ENCODE data around the gene PSMD8. TPM values are rescaled to one million over a fixed set of nuclear protein-coding genes. Genes with fewer than 3 reads are reported as not detected.

PSMD8 gene
- total RNA-seq, 2 donors from 2014 or later, result 232 to 298 TPM

- Histone ChIP-seq H3K36me3 (no peaks in the 10 kb centered on the region), H3K9me3 (no peaks in the 10 kb centered on the region), H3K4me3 (no peak overlapping the region), H3K4me1 (replicated peaks) (peaks cover 5% of the 10 kb centered on the region), H3K27ac (no peak overlapping the region), H3K27me3 (replicated peaks; ENCODE audit: insufficient read depth) (peaks cover 10% of the 10 kb centered on the region)
- TF ChIP-seq POLR2A (IDR thresholded peaks at IDR 0.05) (no peak), CTCF (IDR thresholded peaks at IDR 0.05) (no peak), POLR2AphosphoS5 (IDR thresholded peaks at IDR 0.05) (no peak)
- WGBS, result 81% methylated on average over 6 of the region's 6 CpGs
- intact Hi-C loops (cut with DNase I), result no loop called here
- no peak for DNase-seq (ENCODE audit: low spot score)
Measured at GRCh38 chr19:38392707-38393308, 18.4 kb downstream of the PSMD8 start.

GRCh38 chr19:38394488-38394887 lies 20.1 kb downstream of the PSMD8 start:
- peaks cover 18% of the 10 kb centered on the region for H3K27me3 ChIP-seq (replicated peaks; ENCODE audit: insufficient read depth)
- intact Hi-C loops (cut with DNase I), result no loop called here
- DNase-seq (ENCODE audit: low spot score), result no peak

GRCh38 chr19:38395381-38396114 lies 21.2 kb downstream of the PSMD8 start:
- no peak for DNase-seq (ENCODE audit: low spot score)
- TF ChIP-seq POLR2AphosphoS5 (IDR thresholded peaks at IDR 0.05) (no peak), CTCF (IDR thresholded peaks at IDR 0.05) (no peak), POLR2A (IDR thresholded peaks at IDR 0.05) (no peak)
- Histone ChIP-seq H3K27ac (no peak overlapping the region), H3K4me3 (no peak overlapping the region), H3K36me3 (no peaks in the 10 kb centered on the region), H3K4me1 (replicated peaks) (no peaks in the 10 kb centered on the region), H3K27me3 (replicated peaks; ENCODE audit: insufficient read depth) (peaks cover 18% of the 10 kb centered on the region), H3K9me3 (no peaks in the 10 kb centered on the region)
- intact Hi-C loops (cut with DNase I), result no loop called here
- 33% methylated on average over 41 of the region's 86 CpGs for WGBS

More at GRCh38 chr19:38394488-38394887, 20.1 kb downstream of the PSMD8 start:
- TF ChIP-seq POLR2AphosphoS5 (IDR thresholded peaks at IDR 0.05) (no peak), CTCF (IDR thresholded peaks at IDR 0.05) (no peak), POLR2A (IDR thresholded peaks at IDR 0.05) (no peak)
- no peaks in the 10 kb centered on the region for H3K4me1 ChIP-seq (replicated peaks)
- no peaks in the 10 kb centered on the region for H3K9me3 ChIP-seq
- no peaks in the 10 kb centered on the region for H3K36me3 ChIP-seq
- H3K27ac ChIP-seq, result no peak overlapping the region
- no peak overlapping the region for H3K4me3 ChIP-seq
- WGBS, result 30% methylated on average over 8 of the region's 30 CpGs

GRCh38 chr19:38399081-38399480 lies 24.7 kb downstream of the PSMD8 start:
- 54% methylated on average over 6 of the region's 9 CpGs for WGBS
- Histone ChIP-seq H3K4me3 (no peak overlapping the region), H3K36me3 (no peaks in the 10 kb centered on the region), H3K27me3 (replicated peaks; ENCODE audit: insufficient read depth) (peaks cover 18% of the 10 kb centered on the region), H3K4me1 (replicated peaks) (no peaks in the 10 kb centered on the region), H3K27ac (no peak overlapping the region), H3K9me3 (no peaks in the 10 kb centered on the region)
- TF ChIP-seq POLR2AphosphoS5 (IDR thresholded peaks at IDR 0.05) (no peak), POLR2A (IDR thresholded peaks at IDR 0.05) (no peak), CTCF (IDR thresholded peaks at IDR 0.05) (no peak)
- no peak for DNase-seq (ENCODE audit: low spot score)
- intact Hi-C loops (cut with DNase I), result no loop called here

- H3K4me1 ChIP-seq (replicated peaks), result no peaks in the 10 kb centered on the region
- no peaks in the 10 kb centered on the region for H3K9me3 ChIP-seq
- 75% methylated on average over 1 of the region's 1 CpG for WGBS
- no peak overlapping the region for H3K4me3 ChIP-seq
- no peaks in the 10 kb centered on the region for H3K36me3 ChIP-seq
- H3K27me3 ChIP-seq (replicated peaks; ENCODE audit: insufficient read depth), result peaks cover 18% of the 10 kb centered on the region
- no peak for TF ChIP-seq CTCF (IDR thresholded peaks at IDR 0.05)
- TF ChIP-seq POLR2A (IDR thresholded peaks at IDR 0.05), result no peak
- TF ChIP-seq POLR2AphosphoS5 (IDR thresholded peaks at IDR 0.05), result no peak
- no peak for DNase-seq (ENCODE audit: low spot score)
- no peak overlapping the region for H3K27ac ChIP-seq
- intact Hi-C loops (cut with DNase I), result no loop called here
Measured at GRCh38 chr19:38399537-38399936, 25.2 kb downstream of the PSMD8 start.

Data from prostate gland (tissue), 2 donors.